Naive thymus-derived CD8-positive, alpha-beta T cell (primary cell): ENCODE data around the gene OR52D1. TPM values are rescaled to one million over a fixed set of nuclear protein-coding genes. Genes with fewer than 3 reads are reported as not detected.

Experiments used
- ATAC-seq, 2 donors: fragments of 150-1000 bp; cut with Tn5 transposase in 1 of 2; sonication (Bioruptor Pico), chemical (Tn5 transposase) in 1 of 2; 1 replicate in 1 of 2; 2 replicates in 1 of 2; pipeline ENCODE4 v1.10.0; 2021; ENCODE audit warnings: mild to moderate bottlenecking in 2 of 2, moderate library complexity in 2 of 2
- POLR2A ChIA-PET: fragments of 350-600 bp; sonication (Branson Sonifier 250); formaldehyde crosslinking; loops from one replicate; lab custom pipeline; 2021; ENCODE audit warnings: antibody characterized with exemption; lab: Charles Lee
- DNase-seq, 10 donors: peaks; one replicate each; pipeline versions ENCODE4 v3.0.0 to v3.0.0-alpha.2; 2020 to 2022
- H3K27ac Mint-ChIP-seq, 10 donors: one replicate each; pipeline ENCODE4 v1.8.0; 2020 to 2022; ENCODE audit warnings: mild to moderate bottlenecking in 10 of 10, mixed read lengths in 10 of 10, moderate library complexity in 4 of 10, inconsistent platforms in 1 of 10
- H3K27me3 Mint-ChIP-seq, 5 donors: one replicate each; pipeline ENCODE4 v1.8.0; 2021 to 2022; ENCODE audit warnings: mixed read lengths in 5 of 5
- H3K36me3 Mint-ChIP-seq, 3 donors: one replicate each; pipeline ENCODE4 v1.8.0; 2020 to 2022; ENCODE audit warnings: mixed read lengths in 3 of 3, mild to moderate bottlenecking in 2 of 3, inconsistent platforms in 1 of 3
- H3K4me1 Mint-ChIP-seq, 4 donors: one replicate each; pipeline ENCODE4 v1.8.0; 2021 to 2022; ENCODE audit warnings: mixed read lengths in 4 of 4
- H3K4me3 Mint-ChIP-seq, 10 donors: one replicate each; pipeline ENCODE4 v1.8.0; 2020 to 2022; ENCODE audit warnings: mild to moderate bottlenecking in 10 of 10, mixed read lengths in 10 of 10, moderate library complexity in 6 of 10, inconsistent platforms in 1 of 10
- H3K9me3 Mint-ChIP-seq, 9 donors: one replicate each; pipeline ENCODE4 v1.8.0; 2020 to 2022; ENCODE audit warnings: mixed read lengths in 9 of 9, mild to moderate bottlenecking in 3 of 9, inconsistent platforms in 1 of 9, moderate library complexity in 1 of 9
- polyA plus RNA-seq, 3 donors: library from polyadenylated mRNA; unstranded; fragments of 300-500 nt; fragmentation: Illumina TruSeq; gene quantifications; one replicate each; pipeline ENCODE4 v1.2.3, GENCODE V29; 2021
- total RNA-seq, 8 experiments: library from RNA in 2 of 8; stranded (reverse) in 2 of 8; gene quantifications; one replicate each; pipeline ENCODE4 v1.2.3 and lab custom pipeline; 2021 to 2026

Gene OR52D1
- total and polyA plus RNA-seq, 5 experiments from 2014 or later = not detected

DNA sequence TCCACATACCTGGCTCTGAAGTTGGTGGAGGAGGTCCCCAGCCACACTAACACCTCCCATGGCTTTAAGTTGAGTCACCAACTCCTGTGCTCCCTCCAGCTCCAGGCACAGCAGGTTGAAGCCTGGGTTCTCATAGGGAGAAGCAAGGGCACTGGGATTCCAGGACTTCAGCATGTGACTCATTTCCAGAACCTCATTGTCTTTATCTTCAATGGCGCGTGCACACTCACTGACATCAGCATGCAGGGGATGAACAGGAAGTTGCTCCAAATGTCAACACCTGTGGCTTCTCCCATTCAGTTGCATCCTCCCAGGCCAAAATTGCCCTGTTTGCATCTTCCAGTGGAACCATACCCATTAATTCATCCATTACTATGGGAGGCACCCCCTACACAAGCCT lies 33.8 kb downstream of the OR52D1 start:
- H3K36me3 Mint-ChIP-seq = no peaks in the 10 kb centered on the region
- DNase-seq (no peak), ATAC-seq (no peak)
- no peak overlapping the region for H3K4me3 Mint-ChIP-seq
- H3K27me3 Mint-ChIP-seq = peaks cover 0 to 11% (median 0%) of the 10 kb centered on the region in 5 donors
- no peaks in the 10 kb centered on the region for H3K9me3 Mint-ChIP-seq
- no peak overlapping the region for H3K27ac Mint-ChIP-seq
- POLR2A ChIA-PET = no interaction called here
- no peaks in the 10 kb centered on the region for H3K4me1 Mint-ChIP-seq

DNA sequence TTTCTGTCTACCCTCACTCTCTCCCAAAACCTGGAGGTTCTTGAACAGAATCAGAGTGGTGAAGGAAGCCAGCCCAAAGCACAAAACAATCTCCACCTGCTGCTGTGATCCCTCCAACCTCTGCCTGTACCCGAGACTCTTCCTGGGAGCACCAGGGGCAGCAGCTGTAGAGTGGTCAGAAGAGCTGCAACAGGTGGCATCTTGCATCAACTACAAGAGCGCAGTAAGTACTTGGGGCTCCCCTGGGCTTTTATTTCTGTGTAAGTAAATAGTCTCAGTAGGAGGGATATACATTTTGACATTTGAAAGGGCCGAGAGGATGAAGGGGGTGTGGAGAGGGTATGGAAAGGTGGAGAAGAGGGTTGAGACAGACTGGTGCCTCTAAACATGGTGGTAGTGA lies 36.3 kb downstream of the OR52D1 start:
- Mint-ChIP-seq H3K9me3 (no peaks in the 10 kb centered on the region), H3K4me3 (no peak overlapping the region), H3K27ac (no peak overlapping the region), H3K36me3 (no peaks in the 10 kb centered on the region), H3K27me3 (peaks cover 0 to 13% (median 0%) of the 10 kb centered on the region in 5 donors), H3K4me1 (no peaks in the 10 kb centered on the region)
- no peak for ATAC-seq
- DNase-seq = no peak
- POLR2A ChIA-PET = no interaction called here

DNA sequence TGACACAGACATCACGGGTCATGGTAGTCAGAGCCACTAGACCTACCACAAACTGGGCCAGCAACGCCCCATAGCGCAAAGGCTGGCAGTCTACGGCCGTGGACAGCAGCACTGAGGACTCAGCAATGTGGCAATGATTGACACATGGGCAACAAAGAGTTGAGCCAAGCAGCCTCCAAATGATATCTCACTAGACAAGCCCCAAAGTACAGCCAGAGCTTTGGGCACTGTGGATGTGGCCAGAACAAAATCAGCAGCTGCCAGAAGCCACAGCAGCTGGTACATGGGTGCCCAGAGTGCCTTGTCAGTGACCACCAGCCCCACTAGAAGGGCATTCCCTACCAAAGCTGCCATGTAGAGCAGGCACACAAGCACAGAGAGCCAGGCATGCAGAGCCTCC lies 39.2 kb downstream of the OR52D1 start:
- Mint-ChIP-seq H3K9me3 (no peaks in the 10 kb centered on the region), H3K4me1 (no peaks in the 10 kb centered on the region), H3K4me3 (no peak overlapping the region), H3K27ac (no peak overlapping the region), H3K36me3 (no peaks in the 10 kb centered on the region), H3K27me3 (peaks cover 0 to 17% (median 0%) of the 10 kb centered on the region in 5 donors)
- POLR2A ChIA-PET = no interaction called here
- no peak for DNase-seq
- ATAC-seq = no peak

DNA sequence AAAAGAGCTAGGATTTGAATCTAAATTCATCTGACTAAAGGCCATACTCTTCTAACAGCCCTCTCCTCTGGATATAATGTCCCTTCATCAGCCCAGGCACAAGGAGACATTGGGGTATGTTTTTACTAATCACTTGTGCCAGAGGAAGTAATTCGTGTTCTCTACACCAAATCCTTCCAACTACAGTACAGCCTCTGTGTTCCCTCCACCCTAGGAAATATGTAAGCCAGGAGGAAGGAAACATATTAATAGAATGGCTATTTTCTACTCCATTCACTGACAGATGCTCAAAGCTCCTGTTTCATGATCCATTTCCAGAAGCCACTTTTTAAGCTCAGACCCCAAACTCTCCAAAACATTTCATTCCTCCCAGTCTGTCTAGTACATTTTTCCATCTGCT lies 40.0 kb downstream of the OR52D1 start:
- POLR2A ChIA-PET = no interaction called here
- Mint-ChIP-seq H3K27ac (no peak overlapping the region), H3K27me3 (peaks cover 0 to 17% (median 0%) of the 10 kb centered on the region in 5 donors), H3K4me1 (no peaks in the 10 kb centered on the region), H3K9me3 (no peaks in the 10 kb centered on the region), H3K36me3 (no peaks in the 10 kb centered on the region), H3K4me3 (no peak overlapping the region)
- DNase-seq (no peak), ATAC-seq (no peak)

DNA sequence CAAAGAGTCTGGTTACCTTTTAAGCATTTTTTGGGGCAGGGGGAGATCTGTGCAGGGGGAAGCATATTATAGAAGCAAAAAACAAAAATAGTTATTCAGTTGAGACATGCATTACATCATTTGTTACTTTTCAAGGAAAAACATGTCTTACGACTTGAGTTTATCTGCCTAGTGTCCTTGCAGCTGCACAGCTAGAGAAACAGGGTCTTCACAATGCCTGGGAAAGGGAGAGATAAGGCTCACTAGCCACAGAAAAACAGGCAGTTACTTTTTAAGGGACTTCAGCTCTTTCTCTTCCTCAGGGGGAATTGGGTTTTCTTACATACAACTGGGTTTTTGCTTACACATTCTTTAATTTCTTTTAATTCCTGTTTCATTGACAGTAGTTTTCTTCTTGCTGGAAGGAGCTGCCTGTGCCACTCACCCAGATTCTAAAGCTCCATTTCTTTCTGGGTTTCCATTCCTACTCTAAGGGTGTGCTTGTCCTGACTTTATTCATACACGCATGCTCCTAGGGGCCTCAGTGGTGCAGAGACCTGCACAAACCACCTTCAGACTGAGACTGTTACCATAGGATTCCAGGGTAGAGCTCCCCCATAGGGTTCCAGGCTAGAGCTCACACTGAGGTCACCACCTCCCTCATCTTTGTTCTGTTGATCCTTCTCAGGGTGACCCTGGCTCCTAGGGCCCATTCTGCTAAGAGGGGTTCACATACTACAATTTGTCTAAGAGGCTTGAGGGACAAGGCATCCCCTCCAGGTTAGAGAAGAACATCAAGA lies 42.8 kb downstream of the OR52D1 start:
- Mint-ChIP-seq H3K9me3 (no peaks in the 10 kb centered on the region), H3K4me3 (no peak overlapping the region), H3K27me3 (peaks cover 0 to 17% (median 0%) of the 10 kb centered on the region in 5 donors), H3K4me1 (no peaks in the 10 kb centered on the region), H3K27ac (no peak overlapping the region), H3K36me3 (no peaks in the 10 kb centered on the region)
- DNase-seq (no peak), ATAC-seq (no peak)
- POLR2A ChIA-PET = no interaction called here

DNA sequence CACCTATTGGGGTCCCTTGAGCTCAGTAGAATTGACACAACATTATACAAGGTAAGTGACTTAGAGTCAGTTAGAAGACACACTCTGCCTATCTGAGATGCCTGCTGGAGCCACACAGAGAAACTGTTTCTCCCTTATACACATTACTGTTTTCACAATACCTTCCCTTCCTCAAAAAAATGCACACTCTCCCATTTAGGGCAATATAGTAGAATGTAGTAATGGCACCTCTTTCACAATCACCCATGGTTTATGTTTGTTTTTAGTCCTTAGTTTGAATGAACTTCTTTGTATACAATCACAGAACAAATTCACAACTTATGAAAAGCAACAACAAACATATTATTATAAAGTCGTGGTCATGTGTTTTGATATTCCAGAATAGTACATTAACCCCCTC lies 45.6 kb downstream of the OR52D1 start:
- Mint-ChIP-seq H3K4me1 (no peaks in the 10 kb centered on the region), H3K27ac (no peak overlapping the region), H3K9me3 (peaks cover 0 to 13% (median 7%) of the 10 kb centered on the region in 9 donors), H3K36me3 (no peaks in the 10 kb centered on the region), H3K4me3 (no peak overlapping the region), H3K27me3 (peaks cover 0 to 4% (median 0%) of the 10 kb centered on the region in 5 donors)
- POLR2A ChIA-PET = no interaction called here
- ATAC-seq = no peak
- no peak for DNase-seq

DNA sequence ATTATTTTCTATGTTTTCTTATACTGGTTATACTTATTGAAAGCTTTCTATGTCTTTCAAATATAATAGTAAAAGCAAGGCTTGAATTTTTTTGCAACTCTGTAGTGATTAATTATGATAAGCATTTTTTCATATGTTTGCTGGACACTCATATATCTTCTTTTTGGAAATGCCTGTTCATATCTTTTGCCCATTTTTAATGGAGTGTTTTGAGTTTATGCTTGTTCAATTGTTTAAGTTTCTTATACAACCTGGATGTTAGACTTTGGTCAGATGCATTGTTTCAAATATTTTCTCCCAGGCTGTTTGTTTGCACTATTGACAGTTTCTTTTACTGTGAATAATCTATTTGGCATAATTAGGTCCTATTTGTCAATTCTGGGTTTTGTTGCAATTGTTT lies 48.0 kb downstream of the OR52D1 start:
- no peak for DNase-seq

More for the DNA sequence above, 48.0 kb downstream of the OR52D1 start:
- no peak overlapping the region for H3K4me3 Mint-ChIP-seq
- H3K4me1 Mint-ChIP-seq = no peaks in the 10 kb centered on the region
- H3K27me3 Mint-ChIP-seq = peaks cover 0 to 7% (median 1%) of the 10 kb centered on the region in 5 donors
- no peak overlapping the region for H3K27ac Mint-ChIP-seq
- POLR2A ChIA-PET = no interaction called here
- ATAC-seq = no peak
- H3K36me3 Mint-ChIP-seq = no peaks in the 10 kb centered on the region
- peaks cover 0 to 13% (median 7%) of the 10 kb centered on the region in 9 donors for H3K9me3 Mint-ChIP-seq

Other genes with a start within 250 kb of the OR52D1 start
- gene HBG1, start 238.8 kb upstream of the OR52D1 start, total RNA-seq = not detected
- gene HBG1, start 238.8 kb upstream of the OR52D1 start, polyA plus RNA-seq = not detected
- gene HBG2, start 233.9 kb upstream of the OR52D1 start, total RNA-seq = not detected
- not detected for gene HBG2, start 233.9 kb upstream of the OR52D1 start, polyA plus RNA-seq
- gene HBE1, start 218.7 kb upstream of the OR52D1 start, total RNA-seq = not detected
- gene HBE1, start 218.7 kb upstream of the OR52D1 start, polyA plus RNA-seq = not detected
- gene OR51B4, start 186.7 kb upstream of the OR52D1 start, total RNA-seq = not detected
- not detected for gene OR51B4, start 186.7 kb upstream of the OR52D1 start, polyA plus RNA-seq
- gene OR51B2, start 164.4 kb upstream of the OR52D1 start, total RNA-seq = not detected
- not detected for gene OR51B2, start 164.4 kb upstream of the OR52D1 start, polyA plus RNA-seq
- gene OR51B5, start 145.2 kb upstream of the OR52D1 start, total RNA-seq = not detected
- gene OR51B5, start 145.2 kb upstream of the OR52D1 start, polyA plus RNA-seq = not detected
- not detected for gene OR51B6, start 137.2 kb upstream of the OR52D1 start, total RNA-seq
- gene OR51B6, start 137.2 kb upstream of the OR52D1 start, polyA plus RNA-seq = not detected
- not detected for gene OR51M1, start 104.9 kb upstream of the OR52D1 start, total RNA-seq
- gene OR51M1, start 104.9 kb upstream of the OR52D1 start, polyA plus RNA-seq = not detected
- gene OR51Q1, start 66.6 kb upstream of the OR52D1 start, total RNA-seq = not detected
- not detected for gene OR51Q1, start 66.6 kb upstream of the OR52D1 start, polyA plus RNA-seq
- not detected for gene OR51I1, start 47.2 kb upstream of the OR52D1 start, total RNA-seq
- not detected for gene OR51I1, start 47.2 kb upstream of the OR52D1 start, polyA plus RNA-seq
- gene OR51I2, start 39.4 kb upstream of the OR52D1 start, total RNA-seq = not detected
- gene OR51I2, start 39.4 kb upstream of the OR52D1 start, polyA plus RNA-seq = not detected
- under 1 TPM in 1 of 2 experiments, not detected in 1; 0.41 TPM for gene UBQLN3, start 21.3 kb downstream of the OR52D1 start, total RNA-seq
- not detected for gene UBQLN3, start 21.3 kb downstream of the OR52D1 start, polyA plus RNA-seq
- under 1 TPM; 0.47 TPM for gene UBQLNL, start 28.0 kb downstream of the OR52D1 start, total RNA-seq
- gene UBQLNL, start 28.0 kb downstream of the OR52D1 start, polyA plus RNA-seq = not detected
- gene OR52H1, start 59.9 kb downstream of the OR52D1 start, total RNA-seq = not detected
- not detected for gene OR52H1, start 59.9 kb downstream of the OR52D1 start, polyA plus RNA-seq
- gene OR52B6, start 92.2 kb downstream of the OR52D1 start, total RNA-seq = not detected
- gene OR52B6, start 92.2 kb downstream of the OR52D1 start, polyA plus RNA-seq = not detected
- gene TRIM6, start 108.0 kb downstream of the OR52D1 start, total RNA-seq = not detected
- not detected for gene TRIM6, start 108.0 kb downstream of the OR52D1 start, polyA plus RNA-seq
- 10 to 100 TPM; 12.5 to 12.6 TPM for gene TRIM34, start 136.3 kb downstream of the OR52D1 start, total RNA-seq
- 10 to 100 TPM; 10.8 to 13.1 (median 12.1) TPM for gene TRIM34, start 136.3 kb downstream of the OR52D1 start, polyA plus RNA-seq
- gene TRIM5, start 196.4 kb downstream of the OR52D1 start, total RNA-seq = 10 to 100 TPM; 39.4 to 41.8 TPM
- 10 to 100 TPM in 1 of 3 donors, 1 to 10 TPM in 2; 9.6 to 10.4 (median 9.9) TPM for gene TRIM5, start 196.4 kb downstream of the OR52D1 start, polyA plus RNA-seq
- gene TRIM22, start 201.1 kb downstream of the OR52D1 start, total RNA-seq = 100 to 1,000 TPM; 242 to 243 TPM
- gene TRIM22, start 201.1 kb downstream of the OR52D1 start, polyA plus RNA-seq = 100 to 1,000 TPM; 108 to 143 (median 114) TPM
- under 1 TPM; 0.36 to 0.42 TPM for gene OR56B1, start 247.8 kb downstream of the OR52D1 start, total RNA-seq
- not detected for gene OR56B1, start 247.8 kb downstream of the OR52D1 start, polyA plus RNA-seq